Right atrium auricular region (tissue), 2 donors: Measurements from ENCODE around the gene PPP2R2C. TPM values are rescaled to one million over a fixed set of nuclear protein-coding genes. Genes with fewer than 3 reads are reported as not detected.

Experiments used
- DNase-seq: peaks from one replicate; pipeline ENCODE4 v3.0.0-alpha.2; 2019; ENCODE audit warnings: low spot score
- H3K27ac ChIP-seq, 2 donors: fragments of 200-600 bp; sonication (generic); 1 replicate in 1 of 2; 2 replicates in 1 of 2; pipeline ENCODE4 v1.5.1; 2016 to 2019
- H3K27me3 ChIP-seq, 2 donors: fragments of 200-600 bp; sonication (generic); one replicate each; pipeline versions ENCODE4 v1.5.1 to v1.6.0; 2017 to 2019
- H3K36me3 ChIP-seq: fragments of 200-600 bp; sonication (generic); one replicate; pipeline ENCODE4 v1.5.1; 2016
- H3K4me1 ChIP-seq, 2 donors: fragments of 200-600 bp; sonication (generic); one replicate each; pipeline versions ENCODE4 v1.5.1 to v1.6.0; 2017 to 2019
- H3K4me3 ChIP-seq, 2 donors: fragments of 200-600 bp; sonication (generic); 1 replicate in 1 of 2; 2 replicates in 1 of 2; pipeline ENCODE4 v1.5.1; 2017 to 2019; ENCODE audit warnings: mild to moderate bottlenecking in 1 of 2, moderate library complexity in 1 of 2
- H3K9me3 ChIP-seq, 2 donors: fragments of 200-600 bp; sonication (generic); one replicate each; pipeline ENCODE4 v1.5.1; 2019
- CTCF ChIP-seq, 2 donors: fragments of 200-600 bp; sonication (generic); IDR thresholded peaks; one replicate each; pipeline ENCODE4 v1.5.1; 2019; ENCODE audit warnings: antibody characterized with exemption in 2 of 2
- total RNA-seq, 2 donors: library from RNA; depleted of rRNA; stranded (reverse); fragments of >200 nt; gene quantifications; one replicate each; pipeline ENCODE4 v1.1.0, GENCODE V29; 2016

Gene PPP2R2C
- total RNA-seq, 2 donors from 2014 or later = 4.6 to 5.7 TPM

GRCh38 chr4:6377626-6378492, 94.6 kb downstream of the PPP2R2C start:
- Histone ChIP-seq H3K9me3 (no peaks in the 10 kb centered on the region), H3K4me3 (no peak overlapping the region), H3K4me1 (no peaks in the 10 kb centered on the region), H3K27ac (no peak overlapping the region), H3K27me3 (peaks cover 0 to 2% of the 10 kb centered on the region in 2 donors), H3K36me3 (no peaks in the 10 kb centered on the region)
- no peak for DNase-seq
- TF ChIP-seq CTCF (IDR thresholded peaks at IDR 0.05) = no peak

- Histone ChIP-seq H3K36me3 (no peaks in the 10 kb centered on the region), H3K4me1 (no peaks in the 10 kb centered on the region), H3K4me3 (no peak overlapping the region), H3K9me3 (no peaks in the 10 kb centered on the region), H3K27me3 (no peaks in the 10 kb centered on the region), H3K27ac (no peak overlapping the region)
- no peak for DNase-seq
- TF ChIP-seq CTCF (IDR thresholded peaks at IDR 0.05) = no peak
These were observed 96.7 kb downstream of the PPP2R2C start for GRCh38 chr4:6375620-6376295.

- Histone ChIP-seq H3K9me3 (no peaks in the 10 kb centered on the region), H3K4me3 (no peak overlapping the region), H3K36me3 (no peaks in the 10 kb centered on the region), H3K27ac (no peak overlapping the region), H3K27me3 (no peaks in the 10 kb centered on the region), H3K4me1 (no peaks in the 10 kb centered on the region)
- DNase-seq = no peak
- no peak for TF ChIP-seq CTCF (IDR thresholded peaks at IDR 0.05)
These were observed 97.8 kb downstream of the PPP2R2C start for GRCh38 chr4:6374575-6374974.

- Histone ChIP-seq H3K27me3 (no peaks in the 10 kb centered on the region), H3K27ac (no peak overlapping the region), H3K9me3 (no peaks in the 10 kb centered on the region), H3K4me1 (no peaks in the 10 kb centered on the region), H3K36me3 (no peaks in the 10 kb centered on the region), H3K4me3 (no peak overlapping the region)
- DNase-seq = no peak
- no peak for TF ChIP-seq CTCF (IDR thresholded peaks at IDR 0.05)
These were observed 98.6 kb downstream of the PPP2R2C start for GRCh38 chr4:6373541-6374410.

- no peak for DNase-seq
These were observed 99.5 kb downstream of the PPP2R2C start for GRCh38 chr4:6372649-6373525.

More at GRCh38 chr4:6372649-6373525, 99.5 kb downstream of the PPP2R2C start:
- H3K27ac ChIP-seq = no peak overlapping the region
- no peaks in the 10 kb centered on the region for H3K27me3 ChIP-seq
- TF ChIP-seq CTCF (IDR thresholded peaks at IDR 0.05) = no peak
- no peaks in the 10 kb centered on the region for H3K36me3 ChIP-seq
- H3K9me3 ChIP-seq = no peaks in the 10 kb centered on the region
- no peak overlapping the region for H3K4me3 ChIP-seq
- no peaks in the 10 kb centered on the region for H3K4me1 ChIP-seq
